GM18511 (cell line): Measurements from ENCODE around the gene TET1.
"Not testable (repeated sequence)": the region's sequence is repeated elsewhere in the genome, so short reads cannot be mapped to it uniquely, and the experiment has no call there.

Source experiments
- ATAC-seq: cut with Tn5 transposase; IDR thresholded peaks from one replicate; pipeline ENCODE4 v1.9.1; 2021; ENCODE audit warnings: mild to moderate bottlenecking, moderate library complexity; ENCODE audit not compliant: unreplicated experiment

Gene TET1

GRCh38 chr10:68560186-68560942 lies at the start of gene TET1:
TET1 (plus strand) TSS chr10:68560337; CDS start chr10:68572339, 12,002 bp downstream.
- no peak for ATAC-seq

- not testable (repeated sequence) for ATAC-seq
Measured at GRCh38 chr10:68516216-68516615, 43.9 kb upstream of the TET1 start.

GRCh38 chr10:68516766-68517165 lies 43.4 kb upstream of the TET1 start:
- no peak for ATAC-seq

GRCh38 chr10:68517188-68517587 lies 42.9 kb upstream of the TET1 start:
- no peak for ATAC-seq

- not testable (repeated sequence) for ATAC-seq
Measured at GRCh38 chr10:68518609-68519008, 41.5 kb upstream of the TET1 start.

GRCh38 chr10:68525490-68526038 lies 34.6 kb upstream of the TET1 start:
- not testable (repeated sequence) for ATAC-seq

GRCh38 chr10:68526634-68527307 lies 33.4 kb upstream of the TET1 start:
- ATAC-seq, result peak; percentile 63

- ATAC-seq, result no peak
Measured at GRCh38 chr10:68536973-68537372, 23.2 kb upstream of the TET1 start.

- ATAC-seq, result no peak
Measured at GRCh38 chr10:68537796-68538195, 22.3 kb upstream of the TET1 start.

- no peak for ATAC-seq
Measured at GRCh38 chr10:68543004-68543918, 16.9 kb upstream of the TET1 start.

GRCh38 chr10:68550747-68551411 lies 9.3 kb upstream of the TET1 start:
- ATAC-seq, result peak; percentile 77

GRCh38 chr10:68553138-68553537 lies 7.0 kb upstream of the TET1 start:
- no peak for ATAC-seq

- ATAC-seq, result no peak
Measured at GRCh38 chr10:68553599-68553998, 6.5 kb upstream of the TET1 start.

- ATAC-seq, result no peak
Measured at GRCh38 chr10:68558478-68558877, 1.7 kb upstream of the TET1 start.

- no peak for ATAC-seq
Measured at GRCh38 chr10:68559251-68559650, 886 bp upstream of the TET1 start.

- ATAC-seq, result no peak
Measured at GRCh38 chr10:68559841-68560185, 324 bp upstream of the TET1 start.

- no peak for ATAC-seq
Measured at GRCh38 chr10:68560943-68561864, 1.1 kb downstream of the TET1 start.

GRCh38 chr10:68561865-68562649 lies 1.9 kb downstream of the TET1 start:
- no peak for ATAC-seq
